Measurements from ENCODE around the gene GUCD1.
"Not testable (repeated sequence)": the region's sequence is repeated elsewhere in the genome, so short reads cannot be mapped to it uniquely, and the experiment has no call there.

Gene GUCD1

DNA sequence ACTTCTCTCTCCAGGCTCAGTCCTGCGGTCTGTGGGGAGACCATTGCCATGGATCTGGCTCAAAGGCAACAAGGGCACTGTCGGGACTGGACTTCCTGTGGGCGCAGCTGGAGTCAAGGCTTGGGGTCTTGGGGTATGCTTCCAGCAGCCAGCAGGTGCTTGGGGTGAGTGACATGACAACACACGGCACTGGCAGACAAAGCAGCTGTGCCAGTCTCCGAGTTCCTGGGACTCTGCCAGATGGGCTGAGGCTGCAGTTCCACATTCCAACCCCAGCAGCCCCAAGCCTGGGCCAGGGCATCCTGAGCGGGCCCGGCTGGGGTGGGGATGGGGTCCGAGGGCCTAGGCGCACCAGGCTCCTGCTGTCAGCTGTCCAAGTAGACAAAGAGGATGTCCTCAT lies 12.3 kb downstream of the GUCD1 start:
- Histone ChIP-seq H3K4me1 (ENCODE audit: control insufficient read depth, insufficient read depth, low read length, unreplicated experiment) (peaks cover 11% of the 10 kb centered on the region), H2AFZ (ENCODE audit: low read length, unreplicated experiment) (no peak overlapping the region), H3K36me3 (ENCODE audit: insufficient read depth, low read length) (no peaks in the 10 kb centered on the region), H3K27me3 (ENCODE audit: insufficient read depth, low read length) (no peaks in the 10 kb centered on the region), H3K79me2 (ENCODE audit: control insufficient read depth, insufficient read depth, low read length, unreplicated experiment) (no peaks in the 10 kb centered on the region), H3K4me3 (ENCODE audit: low read depth, low read length) (no peak overlapping the region), H3K27ac (ENCODE audit: low read depth, low read length) (no peak overlapping the region)

DNA sequence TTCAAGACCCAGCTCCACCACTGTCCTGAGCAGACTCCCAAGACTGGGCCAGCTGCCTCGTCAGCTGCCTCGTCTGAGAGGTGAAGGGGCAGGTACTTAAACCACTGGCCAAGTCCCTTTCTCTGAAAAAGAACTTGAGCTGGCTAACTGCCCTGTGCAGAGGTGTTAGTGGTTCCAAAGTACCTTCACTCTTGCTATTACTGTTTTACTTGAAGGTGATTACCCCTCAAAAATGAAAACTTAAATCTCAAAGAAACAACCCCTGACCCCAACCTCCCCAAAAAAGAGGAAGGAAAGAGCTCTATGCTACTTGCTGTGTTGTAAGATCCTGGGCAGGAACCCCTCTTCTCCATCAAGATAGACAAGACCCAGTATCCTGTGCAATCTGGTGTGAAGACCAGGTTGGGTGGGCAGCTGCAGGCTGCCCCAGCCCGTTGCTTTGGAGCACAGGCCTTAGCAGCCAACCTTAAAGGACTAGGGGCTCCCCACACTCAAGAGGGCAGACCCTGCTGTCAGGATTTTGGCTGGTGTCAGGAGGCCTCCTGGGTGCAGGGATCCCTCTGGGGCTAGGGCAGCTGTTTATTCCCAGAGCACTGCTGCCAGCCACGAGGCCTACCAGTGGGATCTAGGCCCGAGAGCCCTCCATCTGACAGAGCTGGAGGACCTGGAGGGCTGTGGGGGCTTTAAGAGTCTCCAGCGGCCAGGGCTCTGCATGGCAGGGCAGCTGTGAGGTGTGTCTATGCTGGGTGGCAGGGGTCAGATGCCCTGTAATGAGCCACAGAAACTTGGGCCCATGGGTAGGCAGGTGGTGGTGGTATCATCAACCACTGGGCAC lies 13.0 kb downstream of the GUCD1 start:
- H3K36me3 ChIP-seq (ENCODE audit: insufficient read depth, low read length), result no peaks in the 10 kb centered on the region
- H3K27me3 ChIP-seq (ENCODE audit: insufficient read depth, low read length), result no peaks in the 10 kb centered on the region
- H3K27ac ChIP-seq (ENCODE audit: low read depth, low read length), result no peak overlapping the region
- peaks cover 11% of the 10 kb centered on the region for H3K4me1 ChIP-seq (ENCODE audit: control insufficient read depth, insufficient read depth, low read length, unreplicated experiment)
- no peak overlapping the region for H3K4me3 ChIP-seq (ENCODE audit: low read depth, low read length)
- no peak overlapping the region for H2AFZ ChIP-seq (ENCODE audit: low read length, unreplicated experiment)
- H3K79me2 ChIP-seq (ENCODE audit: control insufficient read depth, insufficient read depth, low read length, unreplicated experiment), result no peaks in the 10 kb centered on the region

DNA sequence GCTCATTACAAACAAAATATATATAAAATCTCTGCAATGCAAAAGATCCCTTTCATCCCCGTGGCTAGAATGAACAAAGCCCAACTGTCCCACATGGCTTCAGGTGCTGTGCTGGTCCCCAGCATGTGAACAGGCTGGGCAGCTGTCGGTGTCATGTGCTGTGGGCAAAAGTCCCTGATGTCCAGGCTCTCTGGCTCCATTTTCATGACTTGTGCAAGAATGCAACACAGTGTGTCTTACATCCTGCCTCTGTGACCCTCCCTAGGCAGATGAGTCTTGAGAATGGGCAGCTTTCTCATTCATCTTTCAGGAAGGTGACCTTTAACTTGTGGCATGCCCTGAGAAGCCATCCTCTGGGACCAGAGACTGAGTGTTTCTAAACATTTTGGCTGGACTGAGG lies 14.5 kb downstream of the GUCD1 start:
- H2AFZ ChIP-seq (ENCODE audit: low read length, unreplicated experiment), result no peak overlapping the region
- no peak overlapping the region for H3K27ac ChIP-seq (ENCODE audit: low read depth, low read length)
- no peak overlapping the region for H3K4me3 ChIP-seq (ENCODE audit: low read depth, low read length)
- no peaks in the 10 kb centered on the region for H3K27me3 ChIP-seq (ENCODE audit: insufficient read depth, low read length)
- H3K79me2 ChIP-seq (ENCODE audit: control insufficient read depth, insufficient read depth, low read length, unreplicated experiment), result no peaks in the 10 kb centered on the region
- H3K36me3 ChIP-seq (ENCODE audit: insufficient read depth, low read length), result no peaks in the 10 kb centered on the region
- peaks cover 10% of the 10 kb centered on the region for H3K4me1 ChIP-seq (ENCODE audit: control insufficient read depth, insufficient read depth, low read length, unreplicated experiment)

DNA sequence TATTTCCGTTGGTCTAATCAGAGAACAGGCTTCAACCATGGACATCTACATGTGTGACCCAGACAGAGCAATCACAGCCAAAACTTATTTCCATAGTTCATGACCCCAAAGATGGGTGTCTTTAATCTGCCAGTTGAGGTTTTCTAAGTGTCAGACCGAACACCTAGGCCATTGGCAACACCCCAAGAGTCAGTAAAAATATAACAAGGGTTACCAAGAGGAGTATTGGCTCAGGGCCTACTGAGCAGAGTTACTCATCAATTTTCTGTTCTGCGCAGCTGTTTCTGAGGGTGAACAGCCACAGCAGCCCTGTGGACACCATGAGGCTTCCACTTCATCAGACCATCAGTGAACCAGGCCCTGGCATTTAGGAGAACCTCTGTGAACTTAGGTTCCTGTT lies 18.8 kb downstream of the GUCD1 start:
- Histone ChIP-seq H3K36me3 (ENCODE audit: insufficient read depth, low read length) (no peaks in the 10 kb centered on the region), H3K4me3 (ENCODE audit: low read depth, low read length) (no peak overlapping the region), H3K4me1 (ENCODE audit: control insufficient read depth, insufficient read depth, low read length, unreplicated experiment) (no peaks in the 10 kb centered on the region), H2AFZ (ENCODE audit: low read length, unreplicated experiment) (no peak overlapping the region), H3K79me2 (ENCODE audit: control insufficient read depth, insufficient read depth, low read length, unreplicated experiment) (no peaks in the 10 kb centered on the region), H3K27ac (ENCODE audit: low read depth, low read length) (no peak overlapping the region), H3K27me3 (ENCODE audit: insufficient read depth, low read length) (no peaks in the 10 kb centered on the region)

DNA sequence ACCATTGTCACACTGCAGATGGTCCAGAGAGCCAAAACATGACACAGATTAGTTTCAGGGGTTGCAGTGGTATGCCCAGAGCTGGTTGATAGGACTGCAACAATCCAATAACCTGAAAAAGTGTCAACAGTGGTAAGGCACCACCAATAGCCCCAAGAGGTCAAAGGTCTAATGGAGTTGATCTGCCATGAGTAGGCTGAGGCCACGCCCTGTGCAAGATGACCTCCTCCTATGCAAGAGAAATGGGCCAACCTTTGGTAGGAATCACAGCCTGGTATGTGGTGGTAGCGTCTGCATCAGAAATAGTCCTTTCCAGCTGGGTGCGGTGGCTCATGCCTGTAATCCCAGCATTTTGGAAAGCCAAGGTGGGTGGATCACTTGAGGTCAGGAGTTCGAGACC lies 19.6 kb downstream of the GUCD1 start:
- no peak overlapping the region for H3K27ac ChIP-seq (ENCODE audit: low read depth, low read length)

DNA sequence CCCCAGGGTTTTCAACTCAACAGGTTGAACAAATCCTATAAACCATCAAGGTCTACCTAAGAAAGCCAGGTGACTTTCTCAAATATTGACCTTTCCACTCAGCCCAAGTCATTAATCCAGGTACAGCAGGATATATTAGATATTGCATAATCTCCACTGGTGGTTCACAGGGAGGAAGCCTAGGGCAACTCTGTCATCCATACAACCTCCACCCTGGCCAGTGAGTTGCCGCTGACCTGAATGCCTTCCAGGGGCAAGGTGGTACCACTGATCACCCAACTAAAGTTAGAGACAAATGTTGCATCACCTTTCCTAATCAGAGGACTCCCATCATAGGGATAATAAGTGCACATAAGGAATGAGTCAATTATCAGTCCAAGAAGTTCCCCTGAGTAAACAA lies 22.9 kb downstream of the GUCD1 start:
- Histone ChIP-seq H3K27ac (ENCODE audit: low read depth, low read length) (no peak overlapping the region), H2AFZ (ENCODE audit: low read length, unreplicated experiment) (no peak overlapping the region), H3K36me3 (ENCODE audit: insufficient read depth, low read length) (no peaks in the 10 kb centered on the region), H3K4me3 (ENCODE audit: low read depth, low read length) (no peak overlapping the region), H3K27me3 (ENCODE audit: insufficient read depth, low read length) (no peaks in the 10 kb centered on the region), H3K4me1 (ENCODE audit: control insufficient read depth, insufficient read depth, low read length, unreplicated experiment) (no peaks in the 10 kb centered on the region), H3K79me2 (ENCODE audit: control insufficient read depth, insufficient read depth, low read length, unreplicated experiment) (no peaks in the 10 kb centered on the region)

More for the DNA sequence above, 19.6 kb downstream of the GUCD1 start:
- Histone ChIP-seq H3K27me3 (ENCODE audit: insufficient read depth, low read length) (no peaks in the 10 kb centered on the region), H3K4me1 (ENCODE audit: control insufficient read depth, insufficient read depth, low read length, unreplicated experiment) (no peaks in the 10 kb centered on the region), H3K4me3 (ENCODE audit: low read depth, low read length) (no peak overlapping the region), H2AFZ (ENCODE audit: low read length, unreplicated experiment) (no peak overlapping the region), H3K36me3 (ENCODE audit: insufficient read depth, low read length) (no peaks in the 10 kb centered on the region), H3K79me2 (ENCODE audit: control insufficient read depth, insufficient read depth, low read length, unreplicated experiment) (no peaks in the 10 kb centered on the region)

DNA sequence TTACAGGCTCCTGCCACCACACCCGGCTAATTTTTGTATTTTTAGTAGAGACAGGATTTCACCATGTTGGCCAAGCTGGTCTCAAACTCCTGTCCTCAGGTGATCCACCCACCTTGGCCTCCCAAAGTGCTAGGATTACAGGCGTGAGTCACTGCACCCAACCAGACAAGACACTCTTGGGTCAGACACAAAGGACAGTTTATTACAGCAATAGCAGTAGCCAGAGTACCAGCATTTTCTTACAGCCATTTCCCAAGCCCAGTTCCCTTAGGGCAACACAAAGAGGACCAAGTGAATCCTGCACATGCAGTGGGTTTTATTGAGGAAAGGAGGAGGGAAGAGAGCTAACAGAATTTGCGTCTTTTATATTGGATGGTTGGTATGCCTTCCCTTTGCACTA lies 24.0 kb downstream of the GUCD1 start:
- H3K27ac ChIP-seq (ENCODE audit: low read depth, low read length); H2AFZ ChIP-seq (ENCODE audit: low read length, unreplicated experiment); H3K4me1 ChIP-seq (ENCODE audit: control insufficient read depth, insufficient read depth, low read length, unreplicated experiment); H3K27me3 ChIP-seq (ENCODE audit: insufficient read depth, low read length); H3K36me3 ChIP-seq (ENCODE audit: insufficient read depth, low read length); H3K79me2 ChIP-seq (ENCODE audit: control insufficient read depth, insufficient read depth, low read length, unreplicated experiment); H3K4me3 ChIP-seq (ENCODE audit: low read depth, low read length): not testable (repeated sequence)

DNA sequence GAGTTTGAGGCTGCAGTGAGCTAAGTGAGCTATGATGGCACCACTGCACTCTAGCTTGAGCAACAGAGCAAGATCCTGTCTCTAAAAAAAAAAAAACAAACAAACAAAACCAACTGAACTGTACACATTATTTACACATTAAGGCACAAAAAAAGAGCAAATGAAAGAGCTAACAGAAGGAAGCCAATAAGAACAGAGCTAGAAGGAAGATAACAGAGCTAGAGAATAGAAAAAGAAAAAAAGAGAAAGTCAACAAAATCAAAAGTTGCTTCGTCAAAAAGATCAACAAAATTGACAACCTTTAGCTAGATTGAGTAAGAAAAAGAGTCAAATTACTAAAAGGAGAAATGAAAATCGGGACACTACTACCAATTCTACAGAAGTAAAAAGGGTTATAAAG lies 25.0 kb downstream of the GUCD1 start:
- no peak overlapping the region for H2AFZ ChIP-seq (ENCODE audit: low read length, unreplicated experiment)
- H3K79me2 ChIP-seq (ENCODE audit: control insufficient read depth, insufficient read depth, low read length, unreplicated experiment), result no peaks in the 10 kb centered on the region
- H3K27ac ChIP-seq (ENCODE audit: low read depth, low read length), result no peak overlapping the region
- no peaks in the 10 kb centered on the region for H3K36me3 ChIP-seq (ENCODE audit: insufficient read depth, low read length)
- H3K27me3 ChIP-seq (ENCODE audit: insufficient read depth, low read length), result no peaks in the 10 kb centered on the region
- no peaks in the 10 kb centered on the region for H3K4me1 ChIP-seq (ENCODE audit: control insufficient read depth, insufficient read depth, low read length, unreplicated experiment)
- H3K4me3 ChIP-seq (ENCODE audit: low read depth, low read length), result no peak overlapping the region

DNA sequence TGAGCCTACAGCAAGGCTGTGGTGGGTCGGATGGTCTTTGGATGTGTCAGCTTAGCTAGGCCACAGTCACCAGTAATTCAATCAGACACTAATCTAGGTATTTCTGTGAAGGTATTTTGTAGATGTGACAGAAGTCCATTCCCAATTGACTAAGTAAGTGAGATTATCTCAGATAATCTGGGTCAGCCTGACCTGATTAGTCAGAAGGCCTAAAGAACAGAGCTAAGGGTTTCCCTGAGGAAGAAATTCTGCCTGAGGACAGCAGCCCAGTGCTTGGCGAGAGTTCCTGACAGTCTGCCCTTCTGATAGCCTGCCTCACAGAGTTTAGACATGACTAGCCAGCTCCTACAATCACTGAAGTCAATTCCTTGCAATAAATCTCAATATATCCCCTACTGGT lies 28.7 kb downstream of the GUCD1 start:
- Histone ChIP-seq H3K4me3 (ENCODE audit: low read depth, low read length) (no peak overlapping the region), H3K79me2 (ENCODE audit: control insufficient read depth, insufficient read depth, low read length, unreplicated experiment) (no peaks in the 10 kb centered on the region), H3K4me1 (ENCODE audit: control insufficient read depth, insufficient read depth, low read length, unreplicated experiment) (no peaks in the 10 kb centered on the region), H3K27ac (ENCODE audit: low read depth, low read length) (no peak overlapping the region), H3K27me3 (ENCODE audit: insufficient read depth, low read length) (no peaks in the 10 kb centered on the region), H3K36me3 (ENCODE audit: insufficient read depth, low read length) (no peaks in the 10 kb centered on the region), H2AFZ (ENCODE audit: low read length, unreplicated experiment) (no peak overlapping the region)

DNA sequence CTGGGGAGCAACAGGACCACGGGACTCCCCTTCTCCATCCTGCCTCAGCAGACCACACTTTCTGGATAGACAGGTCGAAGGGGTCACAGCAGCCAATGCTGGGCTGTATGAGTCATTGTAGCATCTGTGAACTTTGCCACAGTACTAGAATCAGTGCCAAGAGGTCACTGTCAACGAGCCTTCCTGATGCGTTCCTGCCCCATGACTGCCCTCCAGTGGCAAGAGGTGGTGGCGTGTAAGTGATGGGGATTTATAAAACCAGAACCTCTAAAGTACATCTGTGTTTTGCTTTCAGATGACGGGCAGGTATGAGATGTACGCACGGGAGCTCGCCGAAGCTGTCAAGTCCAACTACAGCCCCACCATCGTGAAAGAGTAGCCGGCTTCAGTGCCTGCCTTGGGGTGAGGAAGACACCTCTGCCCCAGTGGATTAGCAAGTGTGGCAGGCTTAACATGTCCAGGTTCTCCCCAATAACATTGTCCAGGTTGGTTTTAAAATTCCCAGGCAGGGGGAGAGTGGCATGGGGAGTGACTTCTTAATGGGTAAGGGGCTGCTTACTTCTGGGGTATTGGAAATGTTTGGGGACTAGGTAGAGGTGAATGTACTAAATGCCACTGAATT lies 29.4 kb downstream of the GUCD1 start:
- Histone ChIP-seq H3K36me3 (ENCODE audit: insufficient read depth, low read length) (no peaks in the 10 kb centered on the region), H2AFZ (ENCODE audit: low read length, unreplicated experiment) (no peak overlapping the region), H3K79me2 (ENCODE audit: control insufficient read depth, insufficient read depth, low read length, unreplicated experiment) (no peaks in the 10 kb centered on the region), H3K27me3 (ENCODE audit: insufficient read depth, low read length) (no peaks in the 10 kb centered on the region), H3K27ac (ENCODE audit: low read depth, low read length) (no peak overlapping the region), H3K4me3 (ENCODE audit: low read depth, low read length) (no peak overlapping the region), H3K4me1 (ENCODE audit: control insufficient read depth, insufficient read depth, low read length, unreplicated experiment) (no peaks in the 10 kb centered on the region)

DNA sequence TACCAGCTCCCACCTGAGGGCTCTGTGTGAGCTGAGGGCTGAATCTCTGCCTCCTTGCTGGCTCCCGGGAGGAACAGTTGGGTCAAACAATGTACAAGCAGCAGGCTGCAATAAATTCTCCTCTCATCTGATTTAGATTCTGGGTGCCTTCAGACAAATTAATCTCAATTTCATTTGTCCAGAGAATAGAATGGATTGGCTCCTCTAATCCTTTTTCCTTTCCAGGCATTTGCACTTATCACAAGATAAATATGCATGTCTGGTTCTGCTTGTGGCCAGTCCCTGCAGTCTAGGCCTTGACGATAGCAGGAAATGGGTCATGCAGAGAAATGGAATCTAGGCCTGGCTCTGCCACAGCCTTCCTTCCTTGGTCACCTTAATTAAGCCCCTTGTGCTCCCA lies 31.1 kb downstream of the GUCD1 start:
- no peaks in the 10 kb centered on the region for H3K4me1 ChIP-seq (ENCODE audit: control insufficient read depth, insufficient read depth, low read length, unreplicated experiment)
- no peak overlapping the region for H3K4me3 ChIP-seq (ENCODE audit: low read depth, low read length)
- H3K27ac ChIP-seq (ENCODE audit: low read depth, low read length), result no peak overlapping the region
- H2AFZ ChIP-seq (ENCODE audit: low read length, unreplicated experiment), result peak overlapping the region; percentile 6
- no peaks in the 10 kb centered on the region for H3K36me3 ChIP-seq (ENCODE audit: insufficient read depth, low read length)
- H3K27me3 ChIP-seq (ENCODE audit: insufficient read depth, low read length), result no peaks in the 10 kb centered on the region
- H3K79me2 ChIP-seq (ENCODE audit: control insufficient read depth, insufficient read depth, low read length, unreplicated experiment), result no peaks in the 10 kb centered on the region
